Measurements from ENCODE around the gene STUM. TPM values are rescaled to one million over a fixed set of nuclear protein-coding genes. Genes with fewer than 3 reads are reported as not detected.

STUM gene
- total RNA-seq, 1 donor from 2014 or later = 0.13 TPM

DNA sequence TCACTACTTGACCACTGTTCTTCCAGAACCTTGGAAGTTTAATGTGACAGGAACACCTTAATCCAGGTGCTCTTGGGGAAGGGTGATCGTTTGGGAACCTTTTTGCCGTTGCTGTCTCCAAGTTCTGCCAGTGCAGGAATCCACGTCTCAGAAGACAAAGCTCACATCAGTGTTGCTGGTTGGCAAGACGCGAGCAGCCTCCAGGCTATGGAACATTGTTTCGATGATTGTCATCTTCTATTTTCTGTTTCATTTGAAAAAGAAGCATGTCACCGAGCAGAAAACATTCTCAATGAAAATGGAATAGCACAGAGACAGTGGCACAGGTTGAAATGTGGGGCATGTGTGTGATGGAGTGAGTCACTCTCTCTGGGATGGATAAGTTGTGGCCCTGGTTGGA, 11.7 kb downstream of the STUM start:
- no peak for DNase-seq (ENCODE audit: low read depth in 2 of 2)

DNA sequence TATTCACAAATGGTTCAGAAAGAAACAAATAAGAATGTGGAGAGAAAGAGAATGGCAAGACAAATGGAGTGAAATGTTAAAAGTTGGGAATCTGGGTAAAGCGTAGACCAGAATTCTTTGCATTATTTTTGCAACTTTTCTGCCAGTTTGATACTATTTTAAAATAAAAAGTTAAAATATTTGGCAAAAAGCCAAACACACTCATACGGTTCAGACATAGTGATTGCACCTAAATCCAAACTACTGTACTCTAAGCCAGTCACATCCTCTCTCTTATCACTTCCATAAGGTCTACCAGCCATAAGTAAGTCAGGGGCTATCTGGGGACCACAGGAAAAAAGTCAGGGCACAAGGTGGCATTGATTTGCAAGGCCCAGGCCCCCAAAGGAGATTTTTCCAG, 14.4 kb downstream of the STUM start:
- no peak for DNase-seq (ENCODE audit: low read depth in 2 of 2)

DNA sequence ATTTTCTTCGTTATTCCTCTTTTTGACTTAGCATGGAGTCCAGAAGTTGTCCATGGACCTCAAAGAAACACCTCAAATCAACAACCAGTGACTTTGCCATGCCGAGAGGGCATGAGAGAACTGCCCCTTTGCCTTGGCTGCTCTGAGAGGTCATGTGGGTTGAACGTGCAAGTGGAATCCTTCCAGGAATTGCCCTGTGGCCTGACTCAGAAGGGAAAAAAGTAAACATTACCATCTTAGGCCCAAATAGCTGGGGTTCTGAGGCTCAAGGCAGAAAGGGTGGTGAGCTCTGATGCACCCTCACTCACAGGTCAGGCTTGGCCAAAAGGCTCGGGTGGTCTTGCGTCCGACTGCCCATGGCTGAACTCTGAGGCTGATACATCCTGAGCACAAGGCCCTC, 15.1 kb downstream of the STUM start:
- no peak for DNase-seq (ENCODE audit: low read depth in 2 of 2)

DNA sequence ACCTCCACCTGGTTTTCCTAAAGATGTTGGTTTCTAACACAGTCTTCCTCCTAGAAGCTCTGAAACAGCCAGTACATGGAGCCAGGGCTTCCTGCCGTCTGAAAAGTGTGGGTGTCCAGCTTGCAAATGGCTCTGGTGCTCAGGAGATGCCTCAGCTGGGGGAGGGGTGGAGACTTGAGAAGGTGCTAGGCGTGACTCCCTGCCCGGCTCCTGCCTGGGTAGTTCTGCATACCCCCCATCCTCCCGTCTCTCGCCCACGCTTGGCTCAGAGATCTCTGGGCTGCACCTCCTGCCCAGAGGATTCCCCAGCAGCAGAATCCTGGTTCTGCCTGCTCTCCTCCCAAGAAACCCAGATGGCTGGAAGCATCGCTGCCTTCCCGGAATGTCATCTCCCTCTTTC, 16.9 kb downstream of the STUM start:
- no peak for DNase-seq (ENCODE audit: low read depth in 2 of 2)

DNA sequence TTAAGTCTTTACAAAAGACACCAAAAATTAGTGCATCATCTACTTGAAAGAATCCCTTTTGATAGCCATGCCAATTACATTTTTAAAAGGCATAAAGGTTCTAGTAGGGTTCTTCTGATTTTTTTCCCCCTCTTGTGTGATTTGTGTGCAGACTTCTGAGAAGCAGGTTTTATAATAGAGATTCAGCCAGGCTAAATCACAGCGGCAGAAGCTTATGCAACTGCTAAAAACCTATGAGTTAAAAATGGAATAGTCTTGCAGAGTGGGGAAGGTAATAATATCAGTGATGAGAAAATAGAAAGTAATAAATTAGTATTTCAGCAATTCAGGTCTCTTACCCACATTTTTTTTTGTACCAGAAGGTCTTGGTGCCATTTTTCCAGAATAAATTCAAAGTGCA, 17.7 kb downstream of the STUM start:
- DNase-seq (ENCODE audit: low read depth in 2 of 2) = no peak

DNA sequence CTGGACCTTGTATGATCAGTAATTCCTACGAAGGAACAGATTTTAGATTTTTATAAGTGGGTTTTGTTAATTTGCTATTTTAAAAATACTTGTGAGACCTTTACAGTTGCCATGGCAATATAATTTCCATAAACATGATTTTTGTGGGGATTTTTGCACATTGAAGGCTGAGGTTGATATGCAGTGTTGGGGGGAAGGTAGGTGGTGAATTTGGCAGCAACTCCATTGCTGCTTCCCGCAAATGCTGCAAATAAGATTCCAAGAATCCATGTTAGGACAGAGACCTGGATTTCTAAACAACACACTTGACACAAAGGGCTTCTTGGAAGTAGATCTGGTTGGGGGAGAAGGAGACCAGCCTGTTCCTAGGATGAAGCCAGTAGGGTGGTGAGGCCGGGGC, 18.2 kb downstream of the STUM start:
- DNase-seq (ENCODE audit: low read depth in 2 of 2) = no peak

DNA sequence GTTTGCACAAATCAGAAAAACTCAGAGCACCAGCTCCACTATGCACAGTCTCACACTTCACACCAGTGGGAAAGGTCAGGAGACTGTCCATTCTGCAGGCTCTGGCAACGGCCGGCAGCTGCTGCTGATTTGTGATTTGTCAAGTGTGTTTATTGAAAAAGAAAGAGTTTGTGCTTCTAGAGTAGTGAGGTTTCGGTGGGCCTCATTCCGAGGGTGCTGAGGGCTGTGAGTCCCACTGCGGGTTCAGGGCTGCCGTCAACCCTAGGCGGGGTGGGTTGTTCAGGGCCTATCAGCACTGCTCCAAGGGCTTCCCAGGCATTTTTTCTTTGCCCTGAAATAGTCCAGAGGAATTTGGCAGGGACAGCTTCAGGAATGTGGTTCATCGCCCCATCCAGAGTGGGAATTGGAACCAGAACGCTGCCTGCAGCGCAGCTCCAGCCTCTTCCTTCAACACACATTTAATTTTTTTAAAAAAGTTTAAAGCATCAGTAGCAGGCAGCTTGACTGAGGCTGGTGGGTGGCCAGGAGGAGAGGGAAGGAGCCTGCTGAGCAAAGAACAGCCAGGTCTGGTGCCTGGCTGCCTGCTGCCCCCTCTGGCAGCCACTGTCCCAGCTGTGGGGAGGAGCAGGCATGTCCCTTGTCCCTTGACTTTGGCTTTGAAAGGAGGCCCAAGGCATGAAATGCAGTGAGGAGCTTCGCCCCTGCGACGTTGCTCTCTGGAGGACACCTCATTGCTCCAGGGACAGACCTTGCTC, 19.7 kb downstream of the STUM start:
- no peak for DNase-seq (ENCODE audit: low read depth in 2 of 2)

DNA sequence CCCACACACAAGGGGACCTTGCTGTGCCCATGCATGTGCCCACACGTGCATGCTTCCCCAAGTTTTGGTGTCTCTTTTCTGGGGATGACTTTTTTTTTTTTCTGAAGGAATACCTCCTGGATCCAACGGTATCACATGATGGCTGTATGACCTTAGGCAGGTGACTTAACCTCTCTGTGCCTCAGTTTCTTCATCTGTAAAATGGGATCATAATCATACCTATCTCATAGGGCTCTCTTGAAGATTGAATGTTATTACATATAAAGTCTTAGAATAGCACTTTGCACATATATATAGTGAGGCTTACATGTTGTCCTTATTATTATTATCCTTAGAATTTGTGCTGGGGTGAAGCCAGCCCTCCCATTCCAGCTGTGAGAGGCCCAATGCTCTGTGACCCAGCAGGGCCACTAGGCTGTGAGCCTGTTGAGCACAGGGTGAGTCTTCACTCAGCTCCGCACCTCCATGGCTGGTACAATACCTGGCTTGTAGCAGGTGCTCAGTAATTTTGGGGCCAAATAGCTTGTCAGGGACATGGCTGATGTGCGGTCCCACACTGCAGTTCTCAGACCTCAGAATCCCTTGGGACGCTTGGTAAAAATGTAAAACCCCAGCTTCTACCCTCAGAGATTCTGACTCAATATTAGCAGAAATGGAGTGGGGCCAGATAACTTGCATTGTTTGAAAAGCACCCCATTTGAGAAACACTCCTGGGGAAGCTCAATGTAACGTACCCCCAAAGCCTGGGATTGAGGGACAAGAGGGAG, 20.6 kb downstream of the STUM start:
- no peak for DNase-seq (ENCODE audit: low read depth in 2 of 2)

DNA sequence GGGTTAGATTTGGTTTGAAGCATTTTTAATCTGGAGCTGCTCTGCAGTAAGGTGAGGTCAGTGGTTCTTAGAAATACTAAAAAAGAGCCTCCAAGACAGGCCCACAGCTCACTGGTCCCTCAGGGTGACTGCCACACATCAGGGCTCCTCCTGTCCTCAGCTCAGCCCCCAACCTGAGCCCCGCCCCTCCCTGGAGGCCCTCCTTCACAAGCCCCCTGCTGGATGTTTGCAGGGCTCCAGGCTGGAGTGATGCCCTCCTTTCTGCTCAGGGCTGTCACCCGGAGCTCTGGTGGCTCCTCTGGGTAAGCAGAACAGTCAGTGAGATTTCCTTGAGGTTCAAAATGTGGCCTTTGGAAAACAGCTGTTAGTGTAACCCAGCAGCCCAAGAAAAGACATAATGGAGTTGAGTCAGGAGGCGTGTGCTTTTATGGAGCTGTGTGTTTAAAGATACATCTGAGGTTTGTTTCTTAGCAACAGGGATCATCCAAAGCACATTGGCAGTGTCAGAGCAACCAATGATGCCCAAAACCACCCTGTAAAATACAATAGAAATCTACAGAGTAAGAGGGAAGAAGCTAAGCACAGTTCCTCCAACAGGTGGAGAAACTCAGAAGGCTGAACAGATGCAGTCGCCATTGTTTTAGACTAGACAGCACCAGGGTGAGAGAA, 21.4 kb downstream of the STUM start:
- no peak for DNase-seq (ENCODE audit: low read depth in 2 of 2)

DNA sequence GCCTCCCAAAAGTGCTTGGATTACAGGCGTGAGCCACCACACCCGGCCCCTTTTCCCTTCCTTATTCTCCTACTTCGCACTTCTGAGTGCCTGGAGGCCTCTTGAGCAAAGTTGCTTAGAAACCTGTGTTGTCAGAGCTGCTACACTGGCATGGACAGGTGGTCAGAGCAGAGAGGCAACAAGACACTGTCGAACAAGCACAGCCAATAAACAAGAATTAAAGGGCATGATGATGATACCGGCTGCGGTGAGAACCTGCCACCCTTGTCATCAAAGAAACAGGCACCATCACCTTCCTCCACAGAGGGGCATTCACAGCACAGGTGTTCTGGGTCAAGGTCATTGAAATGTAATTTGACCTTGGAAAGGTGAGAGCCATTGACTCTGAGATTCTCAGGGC, 23.3 kb downstream of the STUM start:
- no peak for DNase-seq (ENCODE audit: low read depth in 2 of 2)

DNA sequence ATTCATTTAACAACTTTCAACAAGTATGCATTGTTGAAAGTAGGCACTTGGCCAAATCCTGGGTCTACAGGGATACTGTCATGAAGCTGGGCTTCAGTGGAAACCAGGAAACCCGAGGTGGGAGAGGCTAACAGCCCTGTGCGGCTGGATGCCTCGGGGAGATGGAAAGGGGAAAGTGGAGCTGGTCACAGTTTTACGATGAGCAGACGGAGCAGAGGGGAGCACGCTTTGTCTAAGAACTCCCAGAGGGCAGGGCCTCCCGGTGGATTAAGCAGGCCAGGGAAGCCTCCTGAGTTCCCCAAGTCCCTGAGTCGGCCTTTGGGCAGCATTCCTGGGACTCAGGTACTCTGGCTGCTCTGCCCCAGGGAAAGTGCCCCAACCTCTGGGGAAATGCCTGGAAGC, 23.8 kb downstream of the STUM start:
- DNase-seq (ENCODE audit: low read depth in 2 of 2) = peak in 1 of 2 donors; percentile 18

DNA sequence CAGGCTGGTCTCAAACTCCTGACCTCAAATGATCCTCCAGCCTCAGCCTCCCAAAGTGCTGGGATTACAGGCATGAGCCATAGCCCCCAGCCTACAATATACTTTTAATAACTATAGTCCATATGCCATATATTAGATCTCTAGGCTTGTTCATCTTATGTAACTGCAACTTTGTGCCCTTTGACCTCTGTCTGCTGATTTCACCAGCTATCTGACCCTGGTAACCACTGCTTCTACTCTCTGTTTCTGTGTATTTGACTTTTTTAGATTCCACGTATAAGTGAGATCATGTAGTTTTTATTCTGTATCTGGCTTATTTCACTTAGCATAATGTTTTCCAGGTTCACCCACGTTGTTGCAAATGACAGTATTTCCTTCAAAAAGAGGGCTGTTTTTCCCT, 25.5 kb downstream of the STUM start:
- DNase-seq (ENCODE audit: low read depth in 2 of 2) = no peak

DNA sequence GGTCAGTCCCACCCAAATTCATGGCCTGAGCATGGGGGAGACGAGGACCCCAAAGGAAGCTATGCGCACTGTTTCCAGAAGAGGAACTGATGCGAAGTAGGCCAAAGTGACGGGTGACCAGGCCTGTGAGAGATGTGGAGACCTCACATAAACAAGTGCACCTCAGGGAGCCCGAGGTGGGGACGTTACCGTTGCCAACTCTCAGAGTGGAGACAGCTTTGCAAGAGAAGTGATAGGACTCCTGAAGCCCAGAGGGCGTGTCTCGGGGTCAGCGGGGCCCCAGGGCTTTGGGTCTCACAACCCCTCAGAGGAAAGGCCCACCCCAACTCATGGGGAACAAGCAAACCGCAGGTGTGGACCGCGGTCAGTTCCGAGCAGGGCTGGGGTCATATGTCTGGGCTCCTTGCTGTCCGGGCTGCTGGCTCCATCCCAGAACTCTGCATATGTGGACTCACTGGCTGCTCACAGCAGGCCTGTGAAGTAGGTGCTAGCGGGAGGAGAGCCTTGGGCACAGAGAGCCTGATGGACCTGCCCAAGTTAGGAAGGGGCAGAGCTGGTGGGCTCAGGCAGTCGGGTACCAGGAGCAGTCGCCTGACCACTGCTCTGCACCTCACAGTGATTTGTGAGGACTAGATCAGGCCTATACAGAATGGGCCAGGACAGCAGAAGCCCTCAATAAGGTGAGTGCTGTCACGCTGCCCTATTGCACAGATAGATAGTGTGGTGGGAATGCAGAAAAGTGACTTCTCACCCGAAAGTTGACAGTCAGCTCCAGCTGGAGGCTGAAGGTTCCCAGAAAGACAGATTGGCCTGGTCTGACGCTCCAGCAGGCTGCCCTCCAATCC, 26.2 kb downstream of the STUM start:
- DNase-seq (ENCODE audit: low read depth in 2 of 2) = no peak

DNA sequence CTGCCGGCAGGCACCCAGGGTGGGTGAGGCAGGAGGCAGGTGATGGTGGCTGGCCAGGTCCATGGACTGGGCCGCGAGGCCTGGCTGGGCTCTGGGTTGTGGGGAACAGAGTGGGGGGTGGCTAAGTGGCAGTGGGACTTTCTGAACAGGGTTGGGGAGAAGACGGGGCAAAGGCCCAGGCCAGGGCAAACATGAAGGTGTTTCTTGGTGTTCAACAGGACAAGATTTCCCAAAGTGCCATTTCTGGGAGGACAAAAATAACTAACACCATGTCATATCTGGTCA, 26.8 kb downstream of the STUM start:
- no peak for DNase-seq (ENCODE audit: low read depth in 2 of 2)

DNA sequence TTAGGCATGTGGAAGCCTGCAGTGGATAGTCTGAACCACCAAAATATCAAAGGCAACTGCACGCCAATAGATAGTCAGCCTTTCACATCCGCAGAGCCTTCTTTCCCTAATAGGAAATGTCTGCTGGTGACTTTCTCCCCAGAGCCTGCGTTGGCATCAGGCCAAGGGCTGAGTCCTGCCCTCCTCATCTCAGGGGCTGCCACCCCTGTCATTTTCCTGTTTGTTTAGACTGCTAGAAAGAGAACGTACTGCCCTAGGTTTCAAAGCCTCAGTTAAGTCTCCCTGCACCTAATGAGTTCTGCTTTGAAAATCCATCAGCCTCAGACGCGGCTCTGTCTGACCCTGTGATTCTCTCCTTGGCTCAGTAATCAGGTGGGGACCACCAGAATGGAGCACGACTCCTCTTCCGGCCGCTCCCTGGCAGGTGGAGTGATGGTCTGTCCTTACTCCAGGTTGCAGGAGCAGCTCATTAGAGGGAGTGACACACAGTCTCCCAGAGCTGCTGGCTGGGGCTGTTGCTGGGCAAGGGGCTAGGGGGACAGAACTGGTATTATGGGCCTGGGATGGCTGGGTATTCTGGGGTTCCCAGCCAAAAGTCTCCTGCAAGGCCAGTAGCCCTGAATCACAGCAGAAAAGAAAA, 27.3 kb downstream of the STUM start:
- peak in 1 of 2 donors; percentile 7 for DNase-seq (ENCODE audit: low read depth in 2 of 2)

DNA sequence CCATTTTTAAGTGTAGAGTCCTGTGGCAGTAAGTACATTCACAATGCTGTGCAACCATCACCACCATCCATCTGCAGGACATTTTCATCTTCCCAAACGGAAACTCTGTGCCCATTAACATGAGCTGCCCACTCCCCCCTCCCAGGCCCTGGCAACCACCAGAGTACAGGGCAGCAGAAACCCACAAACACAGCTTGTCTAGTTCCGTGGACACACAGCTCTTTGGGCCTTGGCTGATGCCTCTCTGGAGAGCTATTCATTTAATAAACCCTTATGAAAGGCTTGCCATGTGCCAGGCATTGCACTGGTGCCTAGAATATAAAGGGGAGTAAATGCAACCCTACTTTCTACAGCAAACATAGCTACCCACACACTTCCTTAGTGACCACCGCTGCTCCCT, 28.0 kb downstream of the STUM start:
- no peak for DNase-seq (ENCODE audit: low read depth in 2 of 2)

DNA sequence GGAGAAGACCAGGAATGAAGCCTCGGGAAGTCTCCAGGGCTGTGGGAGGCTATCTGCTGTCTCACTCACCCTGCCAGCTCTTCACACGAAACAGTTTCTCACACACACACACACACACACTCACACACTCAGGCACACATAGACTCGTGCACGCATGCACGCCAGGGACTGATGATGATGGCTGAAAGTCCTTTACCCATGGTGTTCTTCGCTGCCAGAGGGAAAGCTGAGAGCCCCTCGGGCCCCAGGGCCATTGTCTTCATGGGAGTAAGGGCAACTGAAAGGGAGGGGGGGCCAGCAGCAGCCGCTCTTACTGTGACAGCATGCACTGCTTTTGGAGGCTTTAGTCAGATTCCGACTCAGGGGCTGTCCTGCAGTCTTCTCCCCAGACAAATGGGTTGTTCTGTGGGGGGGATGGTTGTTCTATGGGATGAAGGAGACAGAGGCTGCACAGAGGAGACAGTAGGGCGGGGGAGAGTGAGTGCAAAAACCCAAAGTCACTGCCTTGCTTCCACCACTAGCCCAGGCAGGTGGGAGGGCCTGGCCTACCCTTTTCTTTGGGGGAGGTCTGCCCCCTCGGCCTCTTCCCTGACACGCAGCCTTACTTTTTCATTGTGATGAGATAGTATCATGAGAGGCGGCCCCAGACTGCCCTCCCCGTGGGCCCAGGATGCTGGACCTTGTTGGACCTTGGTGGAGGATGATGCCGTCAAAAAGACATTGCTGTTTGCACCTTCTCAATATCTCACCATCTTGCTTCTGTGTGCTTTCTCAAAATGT, 29.0 kb downstream of the STUM start:
- DNase-seq (ENCODE audit: low read depth in 2 of 2) = no peak

DNA sequence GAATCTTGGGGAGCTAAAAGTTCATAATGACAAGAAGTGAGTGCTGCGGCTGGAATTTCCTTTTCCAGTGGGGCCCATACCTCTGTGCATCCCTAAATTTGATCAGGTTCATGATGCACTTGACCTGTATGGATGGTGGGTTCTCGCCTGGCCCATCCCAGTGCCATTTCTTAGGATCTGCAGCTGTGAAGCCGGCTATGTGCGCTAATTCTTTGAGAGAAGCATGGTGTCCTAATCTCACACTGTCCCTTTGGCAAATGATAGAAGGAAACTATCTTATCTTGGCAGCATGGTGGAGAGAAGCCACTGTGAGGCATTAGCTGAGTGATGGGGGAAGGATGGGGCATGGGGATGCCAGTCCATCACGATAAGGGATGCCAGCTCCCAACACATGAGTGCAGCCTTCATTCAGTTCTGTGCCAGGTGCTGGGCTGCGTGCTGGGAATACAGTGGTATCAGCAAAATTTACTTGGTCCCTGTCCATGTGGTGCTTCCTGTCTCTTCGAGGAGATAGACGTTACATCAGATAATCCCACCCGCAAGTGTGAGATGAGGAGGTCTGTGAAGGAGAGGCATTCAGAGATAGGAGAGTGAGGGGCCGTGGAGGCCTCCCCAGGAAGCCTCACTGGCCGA, 30.5 kb downstream of the STUM start:
- no peak for DNase-seq (ENCODE audit: low read depth in 2 of 2)

DNA sequence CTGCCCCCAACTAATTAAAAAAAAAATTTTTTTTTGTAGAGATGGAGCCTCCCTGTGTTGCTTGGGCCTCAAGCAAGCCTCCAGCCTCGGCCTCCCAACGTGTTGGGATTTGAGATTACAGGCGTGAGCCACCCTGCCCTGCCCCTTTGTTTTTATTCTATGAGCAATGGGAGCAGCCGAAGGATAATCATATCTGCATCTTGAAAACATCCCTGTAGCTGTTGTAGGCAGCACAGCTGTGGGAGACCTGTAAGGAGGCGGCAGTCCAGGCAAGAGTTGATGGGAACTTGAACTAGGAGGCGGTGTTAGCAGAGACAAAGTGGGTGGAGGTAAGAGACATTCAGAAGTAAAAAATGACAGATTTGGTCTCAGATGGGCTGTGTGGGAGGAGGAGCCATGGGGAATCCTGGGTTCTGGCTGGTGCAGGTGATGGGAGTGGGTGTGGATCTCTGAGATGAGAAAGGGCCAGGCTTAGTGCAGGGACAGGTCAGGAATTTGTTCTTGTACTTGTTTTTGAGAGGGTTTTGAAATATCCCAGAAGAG, 31.3 kb downstream of the STUM start:
- no peak for DNase-seq (ENCODE audit: low read depth in 2 of 2)

All from dermis microvascular lymphatic vessel endothelial cell (primary cell).